ENCODE results near the gene SAP25.

DNA sequence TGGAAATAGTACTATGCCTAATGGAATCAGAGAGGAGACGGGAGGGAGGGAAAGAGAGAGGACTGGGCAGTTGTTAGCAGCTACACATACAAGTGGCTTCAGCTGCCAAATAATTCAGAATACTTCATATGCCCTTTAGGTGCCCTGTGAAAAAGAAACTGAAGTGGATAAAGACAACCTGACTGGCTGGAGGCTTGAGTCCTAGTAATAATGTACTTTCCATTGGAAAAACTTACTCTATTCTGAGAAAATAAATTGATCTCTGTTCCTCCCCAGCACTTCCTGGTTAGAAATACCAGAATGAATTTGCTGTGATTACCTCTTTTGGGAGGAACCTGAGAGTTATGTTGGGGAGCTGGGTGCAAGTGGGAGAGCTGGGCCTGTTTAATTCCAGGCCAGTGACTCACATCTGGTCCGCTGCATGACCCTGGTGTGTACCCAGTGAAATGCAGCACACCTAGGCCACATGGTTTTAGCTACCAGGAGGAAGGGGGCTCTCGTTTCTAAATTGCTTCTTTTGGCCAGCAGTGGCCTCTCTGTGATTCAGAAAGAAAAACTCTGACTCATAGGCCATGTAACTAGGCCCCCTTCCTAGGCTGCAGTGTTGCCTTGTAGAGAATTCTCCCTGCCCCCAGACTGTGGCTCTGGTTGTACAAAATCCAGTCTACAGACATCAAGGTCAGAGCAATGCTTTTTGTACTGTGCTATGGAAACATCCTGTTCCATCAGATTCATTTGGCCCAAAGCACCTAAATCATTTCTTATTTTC, 28.2 kb downstream of the SAP25 start:
- no peak for TF ChIP-seq CTCF (IDR thresholded peaks at IDR 0.05)
- TF ChIP-seq POLR2A (IDR thresholded peaks at IDR 0.05) = peak; percentile 10
